Ramos (cell line): ENCODE measurements around the gene CCT6A.
"Not testable (repeated sequence)": the region's sequence is repeated elsewhere in the genome, so short reads cannot be mapped to it uniquely, and the experiment has no call there.

Experiments used
- in situ Hi-C: fragments of 300-500 bp; cut with MboI; formaldehyde crosslinking; loops from one replicate; pipeline ENCODE4 v1.14.3; 2022; ENCODE audit warnings: low sequenced_read_pairs; ENCODE audit not compliant: unreplicated experiment

CCT6A gene

GRCh38 chr7:56051339-56052191 lies at the start of gene CCT6A, which contains the start of gene PSPH:
CCT6A (plus strand) TSS chr7:56051765; CDS start chr7:56051849, 84 bp downstream.
PSPH (minus strand) TSS chr7:56051444; CDS start chr7:56021212, 30,232 bp downstream.
- in situ Hi-C loops: no loop called here

GRCh38 chr7:56003749-56004148 lies 47.8 kb upstream of the CCT6A start:
- in situ Hi-C loops: no loop called here

GRCh38 chr7:56007167-56007652 lies 44.4 kb upstream of the CCT6A start:
- in situ Hi-C loops: loop anchor here (5.0 kb wide), 1 partner anchor 65 kb away; no protein-coding TSS in a partner anchor

GRCh38 chr7:56007891-56008290 lies 43.7 kb upstream of the CCT6A start:
- in situ Hi-C loops: loop anchor here (5.0 kb wide), 1 partner anchor 64 kb away; no protein-coding TSS in a partner anchor

- in situ Hi-C loops: loop anchor here (5.0 kb wide), 1 partner anchor 63 kb away; no protein-coding TSS in a partner anchor
Measured at GRCh38 chr7:56009695-56010094, 41.9 kb upstream of the CCT6A start.

GRCh38 chr7:56017015-56017414 lies 34.5 kb upstream of the CCT6A start:
- in situ Hi-C loops: not testable (repeated sequence)

- in situ Hi-C loops: no loop called here
Measured at GRCh38 chr7:56019501-56019900, 32.1 kb upstream of the CCT6A start.

- in situ Hi-C loops: no loop called here
Measured at GRCh38 chr7:56023500-56023899, 28.1 kb upstream of the CCT6A start.

- in situ Hi-C loops: no loop called here
Measured at GRCh38 chr7:56026538-56026937, 25.0 kb upstream of the CCT6A start.

- in situ Hi-C loops: no loop called here
Measured at GRCh38 chr7:56028942-56029630, 22.5 kb upstream of the CCT6A start.

GRCh38 chr7:56030340-56030739 lies 21.2 kb upstream of the CCT6A start:
- in situ Hi-C loops: no loop called here

- in situ Hi-C loops: not testable (repeated sequence)
Measured at GRCh38 chr7:56031556-56031955, 20.0 kb upstream of the CCT6A start.

- in situ Hi-C loops: not testable (repeated sequence)
Measured at GRCh38 chr7:56032578-56032977, 19.0 kb upstream of the CCT6A start.

- in situ Hi-C loops: no loop called here
Measured at GRCh38 chr7:56033671-56034432, 17.7 kb upstream of the CCT6A start.

- in situ Hi-C loops: no loop called here
Measured at GRCh38 chr7:56040730-56041129, 10.8 kb upstream of the CCT6A start.

- in situ Hi-C loops: not testable (repeated sequence)
Measured at GRCh38 chr7:56045758-56046157, 5.8 kb upstream of the CCT6A start.

GRCh38 chr7:56046721-56047445 lies 4.7 kb upstream of the CCT6A start:
- in situ Hi-C loops: no loop called here

GRCh38 chr7:56047446-56048116 lies 4.0 kb upstream of the CCT6A start:
- in situ Hi-C loops: not testable (repeated sequence)

- in situ Hi-C loops: no loop called here
Measured at GRCh38 chr7:56048245-56048644, 3.3 kb upstream of the CCT6A start.
